A549 (cell line): ENCODE results near the gene GFER. TPM values are rescaled to one million over a fixed set of nuclear protein-coding genes. Genes with fewer than 3 reads are reported as not detected.
"Not testable (repeated sequence)": the region's sequence is repeated elsewhere in the genome, so short reads cannot be mapped to it uniquely, and the experiment has no call there.

Experiments used
- ATAC-seq, 2 experiments: fragments of 200-7000 bp in 1 of 2; fragments of >200 bp in 1 of 2; cut with Nextera tagmentation in 1 of 2; cut with Tn5 transposase in 1 of 2; 3 replicates each; pipeline versions ENCODE4 v1.8.0 to v1.9.1; 2018 to 2020; ENCODE audit warnings: mild to moderate bottlenecking in 1 of 2, moderate library complexity in 1 of 2
- CTCF ChIA-PET: fragments of 300-600 bp; sonication (Branson Sonifier 250); formaldehyde crosslinking; extraction: SDS; loops from one replicate; lab custom pipeline; 2021; ENCODE audit warnings: antibody characterized with exemption, inconsistent platforms; lab: Yijun Ruan, JAX
- POLR2A ChIA-PET: fragments of 350-600 bp; formaldehyde crosslinking; extraction: SDS; loops from one replicate; lab custom pipeline; 2021; ENCODE audit warnings: antibody characterized with exemption, inconsistent platforms; lab: Yijun Ruan, JAX
- DNase-seq, 2 experiments: peaks; one replicate each; pipeline versions ENCODE4 v3.0.0 to v3.0.0-alpha.2; 2011 to 2016; ENCODE audit warnings: low read depth in 1 of 2, low spot score in 1 of 2
- FAIRE-seq: peaks from 2 replicates; lab custom pipeline; 2011; peaks lifted over from hg19 to GRCh38; lab: Jason Lieb, UNC
- H3K27ac ChIP-seq, 2 experiments: fragments of >200 bp; sonication (Bioruptor Twin); formaldehyde crosslinking; 3 replicates each; pipeline ENCODE4 v1.5.1; 2016 to 2017
- H3K4me1 ChIP-seq: fragments of >200 bp; sonication (Bioruptor Twin); formaldehyde crosslinking; 3 replicates; pipeline ENCODE4 v1.6.1; 2016
- H3K4me2 ChIP-seq: fragments of >200 bp; sonication (Bioruptor Twin); formaldehyde crosslinking; 3 replicates; pipeline ENCODE4 v1.6.1; 2016
- H3K4me3 ChIP-seq: fragments of >200 bp; sonication (Bioruptor Twin); formaldehyde crosslinking; 3 replicates; pipeline ENCODE4 v1.5.1; 2016
- H3K9me3 ChIP-seq: fragments of >200 bp; sonication (Bioruptor Twin); formaldehyde crosslinking; 3 replicates; pipeline ENCODE4 v1.6.1; 2016
- CEBPB ChIP-seq, 2 experiments: fragments of >200 bp in 1 of 2; sonication (Bioruptor Twin) in 1 of 2; formaldehyde crosslinking in 1 of 2; IDR thresholded peaks; 2 replicates each; pipeline ENCODE4 v1.6.1; 2012 to 2016
- EHF ChIP-seq: fragments of 250-450 bp; sonication (Bioruptor Pico); IDR thresholded peaks from 2 replicates; pipeline ENCODE4 v1.5.0; 2020; ENCODE audit warnings: mild to moderate bottlenecking
- ESRRA ChIP-seq: fragments of 150-350 bp; IDR thresholded peaks from 2 replicates; pipeline ENCODE4 v1.6.1; 2014; ENCODE audit warnings: mild to moderate bottlenecking, low read length, borderline replicate concordance
- HOXA7 ChIP-seq: fragments of 250-450 bp; sonication (Bioruptor Pico); IDR thresholded peaks from 2 replicates; pipeline ENCODE4 v1.5.0; 2020; ENCODE audit warnings: mild to moderate bottlenecking, moderate library complexity
- HOXB5 ChIP-seq: fragments of 250-450 bp; sonication (Bioruptor Pico); IDR thresholded peaks from 2 replicates; pipeline ENCODE4 v1.5.0; 2020; ENCODE audit warnings: mild to moderate bottlenecking, moderate library complexity
- JUNB ChIP-seq: fragments of >200 bp; sonication (Bioruptor Twin); formaldehyde crosslinking; IDR thresholded peaks from 2 replicates; pipeline ENCODE4 v1.6.1; 2016
- KDM1A ChIP-seq: fragments of 200-600 bp; sonication (generic); IDR thresholded peaks from 2 replicates; pipeline ENCODE4 v1.6.1; 2016; ENCODE audit warnings: low read depth, mild to moderate bottlenecking
- MAFK ChIP-seq: fragments of 450-650 bp; IDR thresholded peaks from 2 replicates; pipeline ENCODE4 v1.6.1; 2014; ENCODE audit not compliant: partially characterized antibody
- MAZ ChIP-seq: fragments of 150-350 bp; IDR thresholded peaks from 2 replicates; pipeline ENCODE4 v1.6.1; 2014; ENCODE audit warnings: antibody characterized with exemption, low read depth, low read length, borderline replicate concordance
- PBX3 ChIP-seq: IDR thresholded peaks from 2 replicates; pipeline ENCODE4 v1.6.1; 2012
- POLR2A ChIP-seq: IDR thresholded peaks from 2 replicates; pipeline ENCODE4 v1.6.1; 2012; ENCODE audit warnings: mild to moderate bottlenecking, low read length
- RARB ChIP-seq: fragments of 250-450 bp; sonication (Bioruptor Pico); IDR thresholded peaks from 2 replicates; pipeline ENCODE4 v1.8.0; 2021; ENCODE audit warnings: mild to moderate bottlenecking, moderate library complexity
- TFCP2L1 ChIP-seq: fragments of 250-450 bp; sonication (Bioruptor Pico); IDR thresholded peaks from 2 replicates; pipeline ENCODE4 v1.5.0; 2021; ENCODE audit warnings: mild to moderate bottlenecking
- USF2 ChIP-seq: fragments of 450-650 bp; IDR thresholded peaks from 2 replicates; pipeline ENCODE4 v1.6.1; 2014; ENCODE audit warnings: antibody characterized with exemption
- ZNF302 ChIP-seq: fragments of 250-450 bp; sonication (Bioruptor Pico); IDR thresholded peaks from 2 replicates; pipeline ENCODE4 v1.9.0; 2021; ENCODE audit warnings: inconsistent platforms, mild to moderate bottlenecking, moderate library complexity
- WGBS: methylation state at CpG from one replicate; pipeline ENCODE4 v1.1.6; 2017; ENCODE audit errors: missing lambda C conversion rate; 5-methylcytosine and 5-hydroxymethylcytosine counted together
- polyA plus RNA-seq, 4 experiments: library from polyadenylated mRNA; depleted of rRNA in 3 of 4; stranded (reverse); fragments of >200 nt; fragmentation: RNase III in 1 of 4; extraction: RNeasy Plus Mini Kit Qiagen cat#74134 plus additional on column Dnase treatment in 1 of 4; gene quantifications; 2 replicates in 3 of 4; 3 replicates in 1 of 4; pipeline ENCODE4 v1.2.3, GENCODE V29; 2011 to 2017

The GFER gene
- polyA plus RNA-seq, 2 of the 4 experiments (the other 2 are of a cell fraction) = 12.9 to 33.9 TPM

DNA sequence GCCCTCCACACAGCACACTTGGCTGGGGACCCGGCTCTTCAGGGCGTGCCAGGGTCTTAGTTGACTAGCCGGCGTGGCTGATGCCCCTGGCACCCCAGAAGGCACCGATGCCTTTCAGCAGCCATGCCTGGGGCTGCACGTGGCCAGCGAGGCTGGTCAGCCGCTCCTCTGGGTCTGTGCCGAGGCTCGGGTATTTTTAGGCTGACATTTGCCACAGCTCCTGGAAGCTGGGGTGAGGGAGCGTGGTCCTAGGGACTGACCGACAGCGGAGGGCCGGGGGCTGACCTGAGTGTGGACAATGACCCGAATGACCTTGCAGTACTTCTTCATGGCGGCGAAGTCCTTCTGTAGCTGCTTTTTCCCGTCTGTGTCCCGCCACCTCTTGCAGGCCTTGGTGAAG, 33.4 kb upstream of the GFER start:
- no peak overlapping the region for H3K4me3 ChIP-seq
- POLR2A ChIA-PET = interaction anchor here (3.2 kb wide), 1 partner anchor 14 kb away, joined by 18 read pairs; the partner anchor contains the start of gene RPS2
- H3K4me2 ChIP-seq = no peak overlapping the region
- no peaks in the 10 kb centered on the region for H3K9me3 ChIP-seq
- FAIRE-seq (no peak), ATAC-seq (peak; percentile 12; a peak in 3 of 6 replicates), DNase-seq (no peak)
- H3K4me1 ChIP-seq = no peaks in the 10 kb centered on the region
- TF ChIP-seq USF2 = no peak
- H3K27ac ChIP-seq = no peak overlapping the region
- 87% methylated on average over 19 of the region's 19 CpGs for WGBS
- CTCF ChIA-PET = interaction anchor here (0.5 to 2.0 kb wide), 5 partner anchors 9 to 105 kb away, joined by 3 to 7 read pairs (median 3); partner anchors contain the start of gene NDUFB10

- no peak for ATAC-seq
- 92% methylated on average over 4 of the region's 22 CpGs for WGBS
- H3K4me3 ChIP-seq = no peak overlapping the region
- DNase-seq = no peak
- FAIRE-seq = no peak
- TF ChIP-seq HOXA7 (CRISPR knock-in tag) (no peak), MAZ (no peak), EHF (CRISPR knock-in tag) (no peak), PBX3 (no peak), MAFK (no peak), KDM1A (no peak), HOXB5 (CRISPR knock-in tag) (no peak), TFCP2L1 (CRISPR knock-in tag) (no peak), POLR2A (no peak), ZNF302 (CRISPR knock-in tag) (no peak), CEBPB (IDR thresholded peaks at IDR 0.05) (no peak), RARB (no peak), JUNB (no peak), ESRRA (no peak)
- H3K9me3 ChIP-seq = no peaks in the 10 kb centered on the region
- CTCF ChIA-PET = interaction anchor here (0.9 to 2.6 kb wide), 5 partner anchors 10 to 90 kb away, joined by 3 to 7 read pairs (median 5); no protein-coding TSS in a partner anchor
- peaks cover under 1% of the 10 kb centered on the region; the same call in 1 of the 3 replicates for H3K4me1 ChIP-seq
- POLR2A ChIA-PET = interaction anchor here (1.6 kb wide), 1 partner anchor 11 kb away, joined by 3 read pairs; the partner anchor contains the start of gene MSRB1
- no peak overlapping the region for H3K4me2 ChIP-seq
- H3K27ac ChIP-seq = no peak overlapping the region
Measured at GRCh38 chr16:1953734-1954133, 30.3 kb upstream of the GFER start.

DNA sequence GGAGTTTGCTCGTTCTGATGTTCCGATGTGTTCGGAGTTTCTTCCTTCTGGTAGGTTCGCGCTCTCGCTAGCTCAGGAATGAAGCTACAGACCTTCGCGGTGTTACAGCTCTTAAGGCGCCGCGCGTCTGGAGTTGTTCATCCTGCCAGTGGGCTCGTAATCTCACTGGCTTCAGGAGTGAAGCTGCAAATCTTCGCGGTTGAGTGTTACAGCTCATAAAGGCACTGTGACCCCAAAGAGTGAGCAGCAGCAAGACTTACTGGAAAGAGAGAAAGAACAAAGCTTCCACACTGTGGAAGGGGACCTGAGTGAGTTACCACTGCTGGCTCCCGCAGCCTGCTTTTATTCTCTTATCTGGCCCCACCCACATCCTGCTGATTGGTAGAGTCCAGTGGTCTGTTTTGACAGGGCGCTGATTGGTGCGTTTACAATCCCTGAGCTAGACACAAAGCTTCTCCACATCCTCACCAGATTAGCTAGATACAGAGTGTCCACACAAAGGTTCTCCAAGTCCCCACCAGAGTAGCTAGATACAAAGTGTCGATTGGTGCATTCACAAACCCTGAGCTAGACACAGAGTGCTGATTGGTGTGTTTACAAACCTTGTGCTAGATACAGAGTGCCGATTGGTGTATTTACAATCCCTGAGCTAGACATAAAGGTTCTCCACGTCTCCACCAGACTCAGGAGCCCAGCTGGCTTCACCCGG, 26.4 kb upstream of the GFER start:
- H3K27ac ChIP-seq, H3K9me3 ChIP-seq, FAIRE-seq, H3K4me3 ChIP-seq, POLR2A ChIA-PET, H3K4me2 ChIP-seq, DNase-seq, ATAC-seq: not testable (repeated sequence)
- H3K4me1 ChIP-seq = peaks cover 27% of the 10 kb centered on the region
- 89% methylated on average over 22 of the region's 22 CpGs for WGBS
- CTCF ChIA-PET = interaction anchor here (0.5 to 3.0 kb wide), 9 partner anchors 11 to 183 kb away, joined by 3 to 8 read pairs (median 3); partner anchors contain the start of gene MSRB1

GRCh38 chr16:1958143-1958491, 25.9 kb upstream of the GFER start:
- H3K4me2 ChIP-seq, H3K27ac ChIP-seq, DNase-seq, FAIRE-seq, H3K9me3 ChIP-seq, H3K4me3 ChIP-seq, POLR2A ChIA-PET, ATAC-seq: not testable (repeated sequence)
- CTCF ChIA-PET = interaction anchor here (0.8 to 3.0 kb wide), 8 partner anchors 12 to 182 kb away, joined by 3 to 8 read pairs (median 4); partner anchors contain the start of genes GFER and MSRB1
- peaks cover 30% of the 10 kb centered on the region for H3K4me1 ChIP-seq
- WGBS = 94% methylated on average over 11 of the region's 30 CpGs
